ENCODE measurements around the gene RFC3.
A peak's percentile ranks its signal among the peaks of the same experiment; 100 is the strongest.
"Not testable (repeated sequence)": the region's sequence is repeated elsewhere in the genome, so short reads cannot be mapped to it uniquely, and the experiment has no call there.

The RFC3 gene

GRCh38 chr13:33789066-33789606, 28.8 kb upstream of the RFC3 start:
- peaks cover 0 to 4% of the 10 kb centered on the region in 2 donors for H3K4me1 ChIP-seq (ENCODE audit: control insufficient read depth in 1 of 2, insufficient read depth in 2 of 2, low read length in 2 of 2)
- H3K27me3 ChIP-seq (ENCODE audit: low read depth, low read length), result no peaks in the 10 kb centered on the region
- no peak overlapping the region for H3K27ac ChIP-seq (ENCODE audit: low read length)
- H3K4me3 ChIP-seq (ENCODE audit: low read depth in 1 of 2, low read length in 2 of 2), result no peak overlapping the region
- no peaks in the 10 kb centered on the region for H3K36me3 ChIP-seq (ENCODE audit: control insufficient read depth in 1 of 2, insufficient read depth in 2 of 2, low read length in 2 of 2)
- H3K9me3 ChIP-seq (ENCODE audit: control insufficient read depth in 1 of 2, low read length in 2 of 2), result no peaks in the 10 kb centered on the region

DNA sequence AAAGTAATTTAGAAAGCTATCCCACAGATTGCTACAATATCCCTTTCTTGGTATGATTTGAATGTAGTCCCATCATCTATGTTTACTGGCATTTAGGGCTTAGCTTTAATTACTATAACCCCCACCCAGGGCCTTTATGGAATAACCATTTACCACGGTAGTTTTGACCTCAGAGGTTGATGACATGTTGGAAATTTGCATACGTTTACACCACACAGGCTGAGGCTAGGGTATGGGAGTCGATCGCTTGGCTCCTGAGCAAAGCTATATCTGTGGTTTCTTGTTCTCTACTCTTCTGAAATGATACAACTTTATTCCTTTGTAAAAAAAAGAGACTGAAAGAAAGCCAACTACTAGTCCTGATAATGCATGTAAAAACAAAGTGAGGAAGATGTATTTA, 28.2 kb upstream of the RFC3 start:
- Histone ChIP-seq H3K36me3 (ENCODE audit: control insufficient read depth in 1 of 2, insufficient read depth in 2 of 2, low read length in 2 of 2) (no peaks in the 10 kb centered on the region), H3K4me1 (ENCODE audit: control insufficient read depth in 1 of 2, insufficient read depth in 2 of 2, low read length in 2 of 2) (peaks cover 0 to 4% of the 10 kb centered on the region in 2 donors), H3K27ac (ENCODE audit: low read length) (no peak overlapping the region), H3K4me3 (ENCODE audit: low read depth in 1 of 2, low read length in 2 of 2) (no peak overlapping the region), H3K9me3 (ENCODE audit: control insufficient read depth in 1 of 2, low read length in 2 of 2) (no peaks in the 10 kb centered on the region), H3K27me3 (ENCODE audit: low read depth, low read length) (no peaks in the 10 kb centered on the region)

DNA sequence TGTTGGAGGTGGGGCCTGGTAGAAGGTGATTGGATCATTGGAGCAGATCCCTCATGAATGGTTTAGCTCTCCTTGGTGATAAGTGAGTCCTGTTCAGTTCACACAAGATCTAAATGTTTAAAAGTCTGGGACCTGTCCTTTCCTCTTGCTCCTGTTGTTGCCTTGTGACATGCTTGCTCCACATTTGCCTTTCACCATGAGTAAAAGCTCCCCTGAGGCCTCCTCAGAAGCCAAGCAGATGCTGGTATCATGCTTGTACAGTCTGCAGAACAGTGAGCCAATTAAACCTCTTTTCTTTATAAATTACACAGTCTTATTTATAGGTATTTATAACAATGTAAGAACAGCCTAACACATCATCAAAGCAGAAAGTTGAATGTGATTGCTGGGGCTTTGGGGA, 24.2 kb upstream of the RFC3 start:
- no peaks in the 10 kb centered on the region for H3K27me3 ChIP-seq (ENCODE audit: low read depth, low read length)
- H3K9me3 ChIP-seq (ENCODE audit: control insufficient read depth in 1 of 2, low read length in 2 of 2), result no peaks in the 10 kb centered on the region
- H3K4me3 ChIP-seq (ENCODE audit: low read depth in 1 of 2, low read length in 2 of 2), result no peak overlapping the region
- no peak overlapping the region for H3K27ac ChIP-seq (ENCODE audit: low read length)
- no peaks in the 10 kb centered on the region for H3K36me3 ChIP-seq (ENCODE audit: control insufficient read depth in 1 of 2, insufficient read depth in 2 of 2, low read length in 2 of 2)
- H3K4me1 ChIP-seq (ENCODE audit: control insufficient read depth in 1 of 2, insufficient read depth in 2 of 2, low read length in 2 of 2), result no peaks in the 10 kb centered on the region

- Histone ChIP-seq H3K27me3 (ENCODE audit: low read depth, low read length) (no peaks in the 10 kb centered on the region), H3K36me3 (ENCODE audit: control insufficient read depth in 1 of 2, insufficient read depth in 2 of 2, low read length in 2 of 2) (no peaks in the 10 kb centered on the region), H3K4me1 (ENCODE audit: control insufficient read depth in 1 of 2, insufficient read depth in 2 of 2, low read length in 2 of 2) (no peaks in the 10 kb centered on the region), H3K9me3 (ENCODE audit: control insufficient read depth in 1 of 2, low read length in 2 of 2) (no peaks in the 10 kb centered on the region), H3K4me3 (ENCODE audit: low read depth in 1 of 2, low read length in 2 of 2) (no peak overlapping the region), H3K27ac (ENCODE audit: low read length) (no peak overlapping the region)
These were observed 23.4 kb upstream of the RFC3 start for GRCh38 chr13:33794576-33794975.

DNA sequence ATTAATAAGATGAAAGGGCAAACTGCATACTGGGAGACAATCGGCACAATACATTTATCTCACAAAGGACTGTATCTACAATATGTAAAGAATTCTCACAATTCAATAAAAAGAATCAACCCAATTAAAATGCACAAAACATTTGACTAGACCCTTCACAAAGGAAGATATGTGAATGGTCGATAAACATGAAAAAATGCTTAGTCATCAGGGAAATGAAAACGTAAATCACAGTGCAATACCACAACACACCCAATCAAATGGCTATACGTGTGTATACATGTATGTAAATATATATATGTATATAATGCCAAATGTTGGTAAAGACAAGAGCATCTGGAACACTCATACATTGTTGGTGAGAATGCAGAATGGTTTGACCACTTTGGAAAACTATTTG, 21.9 kb upstream of the RFC3 start:
- no peak overlapping the region for H3K4me3 ChIP-seq (ENCODE audit: low read depth in 1 of 2, low read length in 2 of 2)
- no peak overlapping the region for H3K27ac ChIP-seq (ENCODE audit: low read length)
- H3K9me3 ChIP-seq (ENCODE audit: control insufficient read depth in 1 of 2, low read length in 2 of 2), result no peaks in the 10 kb centered on the region
- no peaks in the 10 kb centered on the region for H3K27me3 ChIP-seq (ENCODE audit: low read depth, low read length)
- peaks cover 0 to 4% of the 10 kb centered on the region in 2 donors for H3K4me1 ChIP-seq (ENCODE audit: control insufficient read depth in 1 of 2, insufficient read depth in 2 of 2, low read length in 2 of 2)
- H3K36me3 ChIP-seq (ENCODE audit: control insufficient read depth in 1 of 2, insufficient read depth in 2 of 2, low read length in 2 of 2), result no peaks in the 10 kb centered on the region

- H3K36me3 ChIP-seq (ENCODE audit: control insufficient read depth in 1 of 2, insufficient read depth in 2 of 2, low read length in 2 of 2), result no peaks in the 10 kb centered on the region
- peak overlapping the region; percentile 25 to 56 for H3K4me3 ChIP-seq (ENCODE audit: low read depth in 1 of 2, low read length in 2 of 2)
- peak overlapping the region; percentile 32 for H3K27ac ChIP-seq (ENCODE audit: low read length)
- H3K27me3 ChIP-seq (ENCODE audit: low read depth, low read length), result no peaks in the 10 kb centered on the region
- no peaks in the 10 kb centered on the region for H3K9me3 ChIP-seq (ENCODE audit: control insufficient read depth in 1 of 2, low read length in 2 of 2)
- H3K4me1 ChIP-seq (ENCODE audit: control insufficient read depth in 1 of 2, insufficient read depth in 2 of 2, low read length in 2 of 2), result peaks cover 0 to 4% of the 10 kb centered on the region in 2 donors
These were observed 20.3 kb upstream of the RFC3 start for GRCh38 chr13:33797622-33798021.

DNA sequence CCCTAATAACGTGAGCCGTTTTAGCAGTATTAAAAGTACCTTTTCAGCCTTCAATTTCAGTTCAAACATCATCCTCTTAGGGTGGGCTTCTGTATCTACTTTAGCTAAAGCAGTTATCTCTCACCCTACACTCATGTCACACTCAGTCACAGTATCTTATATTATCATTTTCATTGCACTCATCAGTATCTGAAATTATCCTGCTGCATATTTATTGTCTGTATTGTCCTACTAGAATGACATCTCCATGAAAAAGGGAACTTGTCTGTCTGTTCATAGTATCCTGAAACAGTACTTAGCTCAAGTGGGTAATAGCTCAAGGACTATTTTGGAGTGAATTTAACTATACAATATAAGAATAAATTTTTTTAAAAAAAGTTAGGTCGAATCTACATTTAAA, 19.9 kb upstream of the RFC3 start:
- no peaks in the 10 kb centered on the region for H3K36me3 ChIP-seq (ENCODE audit: control insufficient read depth in 1 of 2, insufficient read depth in 2 of 2, low read length in 2 of 2)
- no peaks in the 10 kb centered on the region for H3K9me3 ChIP-seq (ENCODE audit: control insufficient read depth in 1 of 2, low read length in 2 of 2)
- no peaks in the 10 kb centered on the region for H3K27me3 ChIP-seq (ENCODE audit: low read depth, low read length)
- H3K27ac ChIP-seq (ENCODE audit: low read length), result no peak overlapping the region
- H3K4me1 ChIP-seq (ENCODE audit: control insufficient read depth in 1 of 2, insufficient read depth in 2 of 2, low read length in 2 of 2), result peaks cover 0 to 4% of the 10 kb centered on the region in 2 donors
- H3K4me3 ChIP-seq (ENCODE audit: low read depth in 1 of 2, low read length in 2 of 2), result peak overlapping the region in 1 of 2 donors; percentile 25

GRCh38 chr13:33799950-33800592, 17.9 kb upstream of the RFC3 start:
- Histone ChIP-seq H3K4me3 (ENCODE audit: low read depth in 1 of 2, low read length in 2 of 2) (no peak overlapping the region), H3K36me3 (ENCODE audit: control insufficient read depth in 1 of 2, insufficient read depth in 2 of 2, low read length in 2 of 2) (no peaks in the 10 kb centered on the region), H3K9me3 (ENCODE audit: control insufficient read depth in 1 of 2, low read length in 2 of 2) (no peaks in the 10 kb centered on the region), H3K27ac (ENCODE audit: low read length) (no peak overlapping the region), H3K4me1 (ENCODE audit: control insufficient read depth in 1 of 2, insufficient read depth in 2 of 2, low read length in 2 of 2) (peaks cover 0 to 4% of the 10 kb centered on the region in 2 donors), H3K27me3 (ENCODE audit: low read depth, low read length) (no peaks in the 10 kb centered on the region)

GRCh38 chr13:33800646-33801186, 17.2 kb upstream of the RFC3 start:
- Histone ChIP-seq H3K27me3 (ENCODE audit: low read depth, low read length) (no peaks in the 10 kb centered on the region), H3K9me3 (ENCODE audit: control insufficient read depth in 1 of 2, low read length in 2 of 2) (no peaks in the 10 kb centered on the region), H3K4me3 (ENCODE audit: low read depth in 1 of 2, low read length in 2 of 2) (no peak overlapping the region), H3K36me3 (ENCODE audit: control insufficient read depth in 1 of 2, insufficient read depth in 2 of 2, low read length in 2 of 2) (no peaks in the 10 kb centered on the region), H3K4me1 (ENCODE audit: control insufficient read depth in 1 of 2, insufficient read depth in 2 of 2, low read length in 2 of 2) (peaks cover 0 to 4% of the 10 kb centered on the region in 2 donors), H3K27ac (ENCODE audit: low read length) (no peak overlapping the region)

GRCh38 chr13:33806470-33807248, 11.3 kb upstream of the RFC3 start:
- Histone ChIP-seq H3K27ac (ENCODE audit: low read length) (no peak overlapping the region), H3K27me3 (ENCODE audit: low read depth, low read length) (peaks cover 3% of the 10 kb centered on the region), H3K4me3 (ENCODE audit: low read depth in 1 of 2, low read length in 2 of 2) (no peak overlapping the region), H3K4me1 (ENCODE audit: control insufficient read depth in 1 of 2, insufficient read depth in 2 of 2, low read length in 2 of 2) (no peaks in the 10 kb centered on the region), H3K9me3 (ENCODE audit: control insufficient read depth in 1 of 2, low read length in 2 of 2) (no peaks in the 10 kb centered on the region), H3K36me3 (ENCODE audit: control insufficient read depth in 1 of 2, insufficient read depth in 2 of 2, low read length in 2 of 2) (no peaks in the 10 kb centered on the region)

GRCh38 chr13:33812829-33813228, 5.1 kb upstream of the RFC3 start:
- H3K4me3 ChIP-seq (ENCODE audit: low read depth in 1 of 2, low read length in 2 of 2); H3K4me1 ChIP-seq (ENCODE audit: control insufficient read depth in 1 of 2, insufficient read depth in 2 of 2, low read length in 2 of 2); H3K27me3 ChIP-seq (ENCODE audit: low read depth, low read length); H3K36me3 ChIP-seq (ENCODE audit: control insufficient read depth in 1 of 2, insufficient read depth in 2 of 2, low read length in 2 of 2); H3K27ac ChIP-seq (ENCODE audit: low read length); H3K9me3 ChIP-seq (ENCODE audit: control insufficient read depth in 1 of 2, low read length in 2 of 2): not testable (repeated sequence)
